ENCODE data around the gene ARVCF.

ARVCF gene

GRCh38 chr22:20052309-20053259 lies 36.0 kb upstream of the ARVCF start:
- DNase-seq (ENCODE audit: low spot score): no peak

- no peak for DNase-seq (ENCODE audit: low spot score)
Observed at GRCh38 chr22:20051927-20052308, 35.3 kb upstream of the ARVCF start.

- no peak for DNase-seq (ENCODE audit: low spot score)
Observed at GRCh38 chr22:20046730-20047129, 30.1 kb upstream of the ARVCF start.

GRCh38 chr22:20044495-20045151 lies 28.0 kb upstream of the ARVCF start:
- no peak for DNase-seq (ENCODE audit: low spot score)

- no peak for DNase-seq (ENCODE audit: low spot score)
Observed at GRCh38 chr22:20043997-20044342, 27.3 kb upstream of the ARVCF start.

GRCh38 chr22:20043057-20043996 lies 26.7 kb upstream of the ARVCF start:
- no peak for DNase-seq (ENCODE audit: low spot score)

- DNase-seq (ENCODE audit: low spot score): no peak
Observed at GRCh38 chr22:20040327-20041200, 23.9 kb upstream of the ARVCF start.

GRCh38 chr22:20039683-20040325 lies 23.2 kb upstream of the ARVCF start:
- DNase-seq (ENCODE audit: low spot score): no peak

GRCh38 chr22:20038574-20038973 lies 22.0 kb upstream of the ARVCF start:
- DNase-seq (ENCODE audit: low spot score): no peak

GRCh38 chr22:20037419-20037818 lies 20.8 kb upstream of the ARVCF start:
- no peak for DNase-seq (ENCODE audit: low spot score)

GRCh38 chr22:20036535-20037392 lies 20.1 kb upstream of the ARVCF start:
- DNase-seq (ENCODE audit: low spot score): no peak

GRCh38 chr22:20036084-20036482 lies 19.5 kb upstream of the ARVCF start:
- no peak for DNase-seq (ENCODE audit: low spot score)

- no peak for DNase-seq (ENCODE audit: low spot score)
Observed at GRCh38 chr22:20035375-20036083, 18.9 kb upstream of the ARVCF start.

- no peak for DNase-seq (ENCODE audit: low spot score)
Observed at GRCh38 chr22:20034143-20034542, 17.5 kb upstream of the ARVCF start.

GRCh38 chr22:20033045-20033706 lies 16.6 kb upstream of the ARVCF start:
- no peak for DNase-seq (ENCODE audit: low spot score)

- DNase-seq (ENCODE audit: low spot score): no peak
Observed at GRCh38 chr22:20032407-20032991, 15.9 kb upstream of the ARVCF start.

- no peak for DNase-seq (ENCODE audit: low spot score)
Observed at GRCh38 chr22:20031732-20032406, 15.2 kb upstream of the ARVCF start.

All from ecto neural progenitor cell (in vitro differentiated cells).